Measurements from ENCODE around the gene ERBB2. TPM values are rescaled to one million over a fixed set of nuclear protein-coding genes. Genes with fewer than 3 reads are reported as not detected.

Gene ERBB2
- total RNA-seq, 1 donor from 2014 or later, result 14.5 TPM

- no peak for DNase-seq
- peaks cover 3% of the 10 kb centered on the region for H3K9me3 Mint-ChIP-seq (ENCODE audit: unreplicated experiment)
- peaks cover 3% of the 10 kb centered on the region for H3K4me1 Mint-ChIP-seq (ENCODE audit: low read depth, unreplicated experiment)
- H3K27me3 Mint-ChIP-seq (ENCODE audit: unreplicated experiment), result peaks cover 5% of the 10 kb centered on the region
- no peaks in the 10 kb centered on the region for H3K36me3 Mint-ChIP-seq (ENCODE audit: unreplicated experiment)
- no peak overlapping the region for H3K4me3 Mint-ChIP-seq (ENCODE audit: unreplicated experiment)
- TF ChIP-seq CTCF (IDR thresholded peaks at IDR 0.05; ENCODE audit: partially characterized antibody, unreplicated experiment), result no peak
- H3K27ac Mint-ChIP-seq (ENCODE audit: unreplicated experiment), result no peak overlapping the region
Measured at GRCh38 chr17:39716073-39716818, 16.4 kb downstream of the ERBB2 start.

GRCh38 chr17:39716879-39717536 lies 17.1 kb downstream of the ERBB2 start:
- no peaks in the 10 kb centered on the region for H3K4me1 Mint-ChIP-seq (ENCODE audit: low read depth, unreplicated experiment)
- peaks cover 3% of the 10 kb centered on the region for H3K9me3 Mint-ChIP-seq (ENCODE audit: unreplicated experiment)
- H3K36me3 Mint-ChIP-seq (ENCODE audit: unreplicated experiment), result no peaks in the 10 kb centered on the region
- H3K27me3 Mint-ChIP-seq (ENCODE audit: unreplicated experiment), result peaks cover 5% of the 10 kb centered on the region
- H3K4me3 Mint-ChIP-seq (ENCODE audit: unreplicated experiment), result no peak overlapping the region
- no peak overlapping the region for H3K27ac Mint-ChIP-seq (ENCODE audit: unreplicated experiment)
- no peak for DNase-seq
- no peak for TF ChIP-seq CTCF (IDR thresholded peaks at IDR 0.05; ENCODE audit: partially characterized antibody, unreplicated experiment)

GRCh38 chr17:39717660-39718059 lies 17.8 kb downstream of the ERBB2 start:
- TF ChIP-seq CTCF (IDR thresholded peaks at IDR 0.05; ENCODE audit: partially characterized antibody, unreplicated experiment), result no peak
- H3K27ac Mint-ChIP-seq (ENCODE audit: unreplicated experiment), result no peak overlapping the region
- peaks cover 3% of the 10 kb centered on the region for H3K9me3 Mint-ChIP-seq (ENCODE audit: unreplicated experiment)
- no peak overlapping the region for H3K4me3 Mint-ChIP-seq (ENCODE audit: unreplicated experiment)
- no peaks in the 10 kb centered on the region for H3K4me1 Mint-ChIP-seq (ENCODE audit: low read depth, unreplicated experiment)
- H3K27me3 Mint-ChIP-seq (ENCODE audit: unreplicated experiment), result peaks cover 5% of the 10 kb centered on the region
- H3K36me3 Mint-ChIP-seq (ENCODE audit: unreplicated experiment), result no peaks in the 10 kb centered on the region
- no peak for DNase-seq

- no peak overlapping the region for H3K27ac Mint-ChIP-seq (ENCODE audit: unreplicated experiment)
- peaks cover 5% of the 10 kb centered on the region for H3K27me3 Mint-ChIP-seq (ENCODE audit: unreplicated experiment)
- no peak for TF ChIP-seq CTCF (IDR thresholded peaks at IDR 0.05; ENCODE audit: partially characterized antibody, unreplicated experiment)
- no peaks in the 10 kb centered on the region for H3K4me1 Mint-ChIP-seq (ENCODE audit: low read depth, unreplicated experiment)
- no peak overlapping the region for H3K4me3 Mint-ChIP-seq (ENCODE audit: unreplicated experiment)
- no peaks in the 10 kb centered on the region for H3K36me3 Mint-ChIP-seq (ENCODE audit: unreplicated experiment)
- peaks cover 3% of the 10 kb centered on the region for H3K9me3 Mint-ChIP-seq (ENCODE audit: unreplicated experiment)
- no peak for DNase-seq
Measured at GRCh38 chr17:39719563-39720355, 19.9 kb downstream of the ERBB2 start.
